Measurements from ENCODE around the gene RNF187. TPM values are rescaled to one million over a fixed set of nuclear protein-coding genes. Genes with fewer than 3 reads are reported as not detected.
A peak's percentile ranks its signal among the peaks of the same experiment; 100 is the strongest.

The RNF187 gene
- total RNA-seq, 3 donors from 2014 or later, result 99.6 to 108 (median 106) TPM

- H3K4me1 Mint-ChIP-seq (ENCODE audit: low read depth), result peaks cover 30% of the 10 kb centered on the region
- no peaks in the 10 kb centered on the region for H3K9me3 Mint-ChIP-seq
- DNase-seq (no peak), ATAC-seq (no peak)
- H3K4me3 Mint-ChIP-seq, result peak overlapping the region; percentile 87
- no peaks in the 10 kb centered on the region for H3K27me3 Mint-ChIP-seq (ENCODE audit: low read depth)
- peaks cover 14% of the 10 kb centered on the region for H3K36me3 Mint-ChIP-seq (ENCODE audit: insufficient read depth)
Observed at GRCh38 chr1:228488125-228488817, 1.1 kb downstream of the RNF187 start.

- DNase-seq, result no peak
- H3K4me1 Mint-ChIP-seq (ENCODE audit: low read depth), result peaks cover 30% of the 10 kb centered on the region
- peak overlapping the region; percentile 87 for H3K4me3 Mint-ChIP-seq
- no peaks in the 10 kb centered on the region for H3K9me3 Mint-ChIP-seq
- no peak for ATAC-seq
- H3K36me3 Mint-ChIP-seq (ENCODE audit: insufficient read depth), result peaks cover 18% of the 10 kb centered on the region
- no peaks in the 10 kb centered on the region for H3K27me3 Mint-ChIP-seq (ENCODE audit: low read depth)
Observed at GRCh38 chr1:228488818-228489674, 1.9 kb downstream of the RNF187 start.

- ATAC-seq (no peak), DNase-seq (no peak)
- Mint-ChIP-seq H3K27me3 (ENCODE audit: low read depth) (no peaks in the 10 kb centered on the region), H3K4me3 (no peak overlapping the region), H3K36me3 (ENCODE audit: insufficient read depth) (peaks cover 26% of the 10 kb centered on the region), H3K9me3 (no peaks in the 10 kb centered on the region), H3K4me1 (ENCODE audit: low read depth) (peaks cover 32% of the 10 kb centered on the region)
Observed at GRCh38 chr1:228490120-228491078, 3.2 kb downstream of the RNF187 start.

GRCh38 chr1:228493141-228494043, 6.2 kb downstream of the RNF187 start:
- Mint-ChIP-seq H3K4me1 (ENCODE audit: low read depth) (peaks cover 34% of the 10 kb centered on the region), H3K36me3 (ENCODE audit: insufficient read depth) (peaks cover 37% of the 10 kb centered on the region), H3K9me3 (no peaks in the 10 kb centered on the region), H3K4me3 (no peak overlapping the region), H3K27me3 (ENCODE audit: low read depth) (no peaks in the 10 kb centered on the region)
- ATAC-seq, result no peak
- DNase-seq, result no peak

GRCh38 chr1:228494044-228494353, 6.8 kb downstream of the RNF187 start:
- peaks cover 37% of the 10 kb centered on the region for H3K36me3 Mint-ChIP-seq (ENCODE audit: insufficient read depth)
- ATAC-seq (no peak), DNase-seq (no peak)
- H3K9me3 Mint-ChIP-seq, result no peaks in the 10 kb centered on the region
- no peaks in the 10 kb centered on the region for H3K27me3 Mint-ChIP-seq (ENCODE audit: low read depth)
- no peak overlapping the region for H3K4me3 Mint-ChIP-seq
- peaks cover 28% of the 10 kb centered on the region for H3K4me1 Mint-ChIP-seq (ENCODE audit: low read depth)

- peaks cover 38% of the 10 kb centered on the region for H3K36me3 Mint-ChIP-seq (ENCODE audit: insufficient read depth)
- ATAC-seq, result no peak
Observed at GRCh38 chr1:228494391-228494790, 7.2 kb downstream of the RNF187 start.

GRCh38 chr1:228494970-228495853, 8.0 kb downstream of the RNF187 start:
- Mint-ChIP-seq H3K36me3 (ENCODE audit: insufficient read depth) (peaks cover 36% of the 10 kb centered on the region), H3K4me1 (ENCODE audit: low read depth) (peaks cover 24% of the 10 kb centered on the region)

More at GRCh38 chr1:228494391-228494790, 7.2 kb downstream of the RNF187 start:
- Mint-ChIP-seq H3K4me3 (no peak overlapping the region), H3K9me3 (no peaks in the 10 kb centered on the region), H3K27me3 (ENCODE audit: low read depth) (no peaks in the 10 kb centered on the region), H3K4me1 (ENCODE audit: low read depth) (peaks cover 26% of the 10 kb centered on the region)
- no peak for DNase-seq

GRCh38 chr1:228496084-228496483, 8.9 kb downstream of the RNF187 start:
- DNase-seq (no peak), ATAC-seq (no peak)
- peaks cover 31% of the 10 kb centered on the region for H3K36me3 Mint-ChIP-seq (ENCODE audit: insufficient read depth)
- no peaks in the 10 kb centered on the region for H3K27me3 Mint-ChIP-seq (ENCODE audit: low read depth)
- no peaks in the 10 kb centered on the region for H3K9me3 Mint-ChIP-seq
- peaks cover 26% of the 10 kb centered on the region for H3K4me1 Mint-ChIP-seq (ENCODE audit: low read depth)
- H3K4me3 Mint-ChIP-seq, result no peak overlapping the region

More at GRCh38 chr1:228494970-228495853, 8.0 kb downstream of the RNF187 start:
- no peak for DNase-seq
- Mint-ChIP-seq H3K9me3 (no peaks in the 10 kb centered on the region), H3K27me3 (ENCODE audit: low read depth) (no peaks in the 10 kb centered on the region), H3K4me3 (no peak overlapping the region)
- ATAC-seq, result no peak

- Mint-ChIP-seq H3K9me3 (no peaks in the 10 kb centered on the region), H3K27me3 (ENCODE audit: low read depth) (no peaks in the 10 kb centered on the region)
Observed at GRCh38 chr1:228496494-228496893, 9.3 kb downstream of the RNF187 start.

GRCh38 chr1:228497206-228497605, 10.0 kb downstream of the RNF187 start:
- no peak overlapping the region for H3K4me3 Mint-ChIP-seq
- peaks cover 26% of the 10 kb centered on the region for H3K36me3 Mint-ChIP-seq (ENCODE audit: insufficient read depth)
- no peaks in the 10 kb centered on the region for H3K9me3 Mint-ChIP-seq
- ATAC-seq (no peak), DNase-seq (no peak)
- H3K4me1 Mint-ChIP-seq (ENCODE audit: low read depth), result peaks cover 27% of the 10 kb centered on the region
- no peaks in the 10 kb centered on the region for H3K27me3 Mint-ChIP-seq (ENCODE audit: low read depth)

More at GRCh38 chr1:228496494-228496893, 9.3 kb downstream of the RNF187 start:
- H3K4me3 Mint-ChIP-seq, result no peak overlapping the region
- peaks cover 30% of the 10 kb centered on the region for H3K4me1 Mint-ChIP-seq (ENCODE audit: low read depth)
- ATAC-seq (no peak), DNase-seq (no peak)
- peaks cover 31% of the 10 kb centered on the region for H3K36me3 Mint-ChIP-seq (ENCODE audit: insufficient read depth)

- Mint-ChIP-seq H3K4me1 (ENCODE audit: low read depth) (peaks cover 27% of the 10 kb centered on the region), H3K9me3 (no peaks in the 10 kb centered on the region), H3K4me3 (no peak overlapping the region), H3K27me3 (ENCODE audit: low read depth) (no peaks in the 10 kb centered on the region), H3K36me3 (ENCODE audit: insufficient read depth) (peaks cover 26% of the 10 kb centered on the region)
- DNase-seq, result no peak
- no peak for ATAC-seq
Observed at GRCh38 chr1:228497817-228498216, 10.6 kb downstream of the RNF187 start.

- no peak for ATAC-seq
- Mint-ChIP-seq H3K4me1 (ENCODE audit: low read depth) (peaks cover 25% of the 10 kb centered on the region), H3K27me3 (ENCODE audit: low read depth) (no peaks in the 10 kb centered on the region), H3K9me3 (no peaks in the 10 kb centered on the region), H3K36me3 (ENCODE audit: insufficient read depth) (peaks cover 13% of the 10 kb centered on the region), H3K4me3 (peak overlapping the region; percentile 69)
- no peak for DNase-seq
Observed at GRCh38 chr1:228500143-228500734, 13.1 kb downstream of the RNF187 start.

All from activated T-cell treated with anti-CD3 and anti-CD28 coated beads, Interleukin-2, amount 50 U/mL, for 4 hours (primary cell).